HepG2 (cell line): ENCODE measurements around the gene PLK2. TPM values are rescaled to one million over a fixed set of nuclear protein-coding genes. Genes with fewer than 3 reads are reported as not detected.
A peak's percentile ranks its signal among the peaks of the same experiment; 100 is the strongest.

Experiments used
- ATF7-NPFF ChIP-seq: sonication (generic); formaldehyde crosslinking; IDR thresholded peaks from 2 replicates; pipeline ENCODE4 v1.8.1; 2023; ENCODE audit warnings: mild to moderate bottlenecking, low read depth, missing genetic modification reagents, moderate library complexity
- BORCS8-MEF2B ChIP-seq: sonication (generic); formaldehyde crosslinking; IDR thresholded peaks from 2 replicates; pipeline ENCODE4 v1.8.0; 2022; ENCODE audit warnings: mild to moderate bottlenecking, missing genetic modification reagents
- PPARG ChIP-seq: conservative IDR thresholded peaks from 2 replicates; pipeline ENCODE4 v1.6.1; 2016; ENCODE audit warnings: missing biosample characterization, missing genetic modification reagents
- SRSF9 ChIP-seq: fragments of 200-400 bp; formaldehyde crosslinking; IDR thresholded peaks from 2 replicates; pipeline ENCODE4 v1.6.1; 2018; ENCODE audit warnings: borderline replicate concordance, mild to moderate bottlenecking, low read depth, low read length; ENCODE audit not compliant: insufficient read depth, poor library complexity, severe bottlenecking
- ZIK1 ChIP-seq: sonication (generic); formaldehyde crosslinking; IDR thresholded peaks from 2 replicates; pipeline ENCODE4 v1.5.0; 2020; ENCODE audit warnings: mild to moderate bottlenecking, low read depth, missing genetic modification reagents, borderline replicate concordance
- ZNF558 ChIP-seq: sonication (generic); formaldehyde crosslinking; IDR thresholded peaks from 2 replicates; pipeline ENCODE4 v1.9.0; 2022; ENCODE audit warnings: mild to moderate bottlenecking, missing genetic modification reagents, borderline replicate concordance
- polyA plus RNA-seq, 8 experiments: library from polyadenylated mRNA; depleted of rRNA in 3 of 8; stranded (reverse) in 7 of 8; unstranded in 1 of 8; fragments of >200 nt; fragmentation: Illumina TruSeq in 4 of 8; extraction: Trizol in 4 of 8; gene quantifications; 2 replicates each; pipeline versions ENCODE4 v1.2.1 to v1.2.3, GENCODE V29; 2011 to 2016; ENCODE audit warnings: low read depth in 4 of 8, missing spikeins in 1 of 8, mixed read lengths in 1 of 8; ENCODE audit not compliant: insufficient read depth in 1 of 8
- total RNA-seq, 5 experiments: library from RNA; depleted of rRNA; stranded (reverse); fragments of >200 nt; fragmentation: Illumina TruSeq; extraction: Trizol; gene quantifications; 2 replicates each; pipeline ENCODE4 v1.2.3, GENCODE V29; 2016; ENCODE audit warnings: low read depth in 1 of 5
- TF ChIP-seq, protein P1 (sequence below): sonication (generic); formaldehyde crosslinking; IDR thresholded peaks from 2 replicates; pipeline ENCODE4 v1.5.1; 2020; ENCODE audit warnings: missing genetic modification reagents, mild to moderate bottlenecking, borderline replicate concordance
- TF ChIP-seq, protein P2 (sequence below): IDR thresholded peaks from 2 replicates; pipeline ENCODE4 v1.6.1; 2016; ENCODE audit warnings: missing biosample characterization, missing genetic modification reagents, low read depth
- TF ChIP-seq, protein P3 (sequence below): sonication (generic); formaldehyde crosslinking; IDR thresholded peaks from 2 replicates; pipeline ENCODE4 v1.4.0; 2020; ENCODE audit warnings: low read depth, mild to moderate bottlenecking, missing genetic modification reagents
- TF ChIP-seq, protein P4 (sequence below): sonication (generic); formaldehyde crosslinking; IDR thresholded peaks from 2 replicates; pipeline ENCODE4 v1.4.0; 2020; ENCODE audit warnings: mild to moderate bottlenecking, missing genetic modification reagents

The PLK2 gene
- total and polyA plus RNA-seq, 2 of the 13 experiments (the other 11 are each of a cell fraction or from before 2014, with no cell fraction given) = 9.6 to 29.6 TPM

- no peak for TF ChIP-seq BORCS8-MEF2B
- TF ChIP-seq, protein P1, sequence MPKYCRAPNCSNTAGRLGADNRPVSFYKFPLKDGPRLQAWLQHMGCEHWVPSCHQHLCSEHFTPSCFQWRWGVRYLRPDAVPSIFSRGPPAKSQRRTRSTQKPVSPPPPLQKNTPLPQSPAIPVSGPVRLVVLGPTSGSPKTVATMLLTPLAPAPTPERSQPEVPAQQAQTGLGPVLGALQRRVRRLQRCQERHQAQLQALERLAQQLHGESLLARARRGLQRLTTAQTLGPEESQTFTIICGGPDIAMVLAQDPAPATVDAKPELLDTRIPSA (CRISPR knock-in tag) = 0 out of 2 replicates have a peak, but pooled peaks have one; percentile 18
- TF ChIP-seq, protein P2, sequence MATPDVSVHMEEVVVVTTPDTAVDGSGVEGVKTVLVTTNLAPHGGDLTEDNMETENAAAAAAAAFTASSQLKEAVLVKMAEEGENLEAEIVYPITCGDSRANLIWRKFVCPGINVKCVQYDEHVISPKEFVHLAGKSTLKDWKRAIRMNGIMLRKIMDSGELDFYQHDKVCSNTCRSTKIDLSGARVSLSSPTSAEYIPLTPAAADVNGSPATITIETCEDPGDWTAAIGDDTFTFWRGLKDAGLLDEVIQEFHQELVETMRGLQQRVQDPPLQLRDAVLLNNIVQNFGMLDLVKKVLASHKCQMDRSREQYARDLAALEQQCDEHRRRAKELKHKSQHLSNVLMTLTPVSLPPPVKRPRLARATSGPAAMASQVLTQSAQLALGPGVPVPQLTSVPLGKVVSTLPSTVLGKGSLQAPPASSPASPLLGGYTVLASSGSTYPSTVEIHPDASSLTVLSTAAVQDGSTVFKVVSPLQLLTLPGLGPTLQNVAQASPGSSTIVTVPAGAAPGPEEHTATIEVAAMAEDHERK (CRISPR knock-in tag) = no peak
- 0 out of 2 replicates have a peak, but pooled peaks have one; percentile 26 for TF ChIP-seq ATF7-NPFF (CRISPR knock-in tag)
- TF ChIP-seq ZIK1 (CRISPR knock-in tag) = no peak
- TF ChIP-seq PPARG (CRISPR knock-in tag) = no peak
- TF ChIP-seq SRSF9 = no peak
- TF ChIP-seq, protein P3, sequence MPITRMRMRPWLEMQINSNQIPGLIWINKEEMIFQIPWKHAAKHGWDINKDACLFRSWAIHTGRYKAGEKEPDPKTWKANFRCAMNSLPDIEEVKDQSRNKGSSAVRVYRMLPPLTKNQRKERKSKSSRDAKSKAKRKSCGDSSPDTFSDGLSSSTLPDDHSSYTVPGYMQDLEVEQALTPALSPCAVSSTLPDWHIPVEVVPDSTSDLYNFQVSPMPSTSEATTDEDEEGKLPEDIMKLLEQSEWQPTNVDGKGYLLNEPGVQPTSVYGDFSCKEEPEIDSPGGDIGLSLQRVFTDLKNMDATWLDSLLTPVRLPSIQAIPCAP = no peak
- TF ChIP-seq, protein P4, sequence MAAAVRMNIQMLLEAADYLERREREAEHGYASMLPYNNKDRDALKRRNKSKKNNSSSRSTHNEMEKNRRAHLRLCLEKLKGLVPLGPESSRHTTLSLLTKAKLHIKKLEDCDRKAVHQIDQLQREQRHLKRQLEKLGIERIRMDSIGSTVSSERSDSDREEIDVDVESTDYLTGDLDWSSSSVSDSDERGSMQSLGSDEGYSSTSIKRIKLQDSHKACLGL = 0 out of 2 replicates have a peak, but pooled peaks have one; percentile 59
- no peak for TF ChIP-seq ZNF558
These were observed 512 bp downstream of the PLK2 start (continued) for GRCh38 chr5:58459146-58460001.
